Fibroblast of the aortic adventitia (primary cell): ENCODE results near the gene MAP3K5. TPM values are rescaled to one million over a fixed set of nuclear protein-coding genes. Genes with fewer than 3 reads are reported as not detected.

ENCODE experiments used
- DNase-seq: peaks from one replicate; pipeline ENCODE4 v3.0.0-alpha.2; 2010; ENCODE audit warnings: low read depth
- H3K4me3 ChIP-seq: 2 replicates; pipeline ENCODE4 v1.5.1; 2011; ENCODE audit warnings: low read depth, mild to moderate bottlenecking, control low read depth, low read length, moderate library complexity
- CTCF ChIP-seq: IDR thresholded peaks from 2 replicates; pipeline ENCODE4 v1.5.1; 2011; ENCODE audit warnings: mild to moderate bottlenecking, low read length, control low read depth, inconsistent platforms; ENCODE audit not compliant: insufficient read depth
- total RNA-seq: library from RNA; depleted of rRNA; stranded (reverse); fragments of >200 nt; gene quantifications from 2 replicates; pipeline ENCODE4 v1.2.3, GENCODE V29; 2012; ENCODE audit warnings: low replicate concordance

MAP3K5 gene
- total RNA-seq, 1 donor = 15.5 TPM

- DNase-seq = peak; percentile 10
- no peak overlapping the region for H3K4me3 ChIP-seq
- TF ChIP-seq CTCF = no peak
Measured at GRCh38 chr6:136750696-136751521, 41.4 kb downstream of the MAP3K5 start.

- no peak for TF ChIP-seq CTCF
- DNase-seq = no peak
Measured at GRCh38 chr6:136749359-136749997, 42.8 kb downstream of the MAP3K5 start.

GRCh38 chr6:136747507-136747906, 44.8 kb downstream of the MAP3K5 start:
- TF ChIP-seq CTCF = no peak
- DNase-seq = no peak
- H3K4me3 ChIP-seq = no peak overlapping the region

More at GRCh38 chr6:136749359-136749997, 42.8 kb downstream of the MAP3K5 start:
- no peak overlapping the region for H3K4me3 ChIP-seq

GRCh38 chr6:136745300-136745699, 47.0 kb downstream of the MAP3K5 start:
- no peak for TF ChIP-seq CTCF
- no peak for DNase-seq
- H3K4me3 ChIP-seq = no peak overlapping the region

GRCh38 chr6:136744889-136745288, 47.4 kb downstream of the MAP3K5 start:
- H3K4me3 ChIP-seq = no peak overlapping the region
- no peak for TF ChIP-seq CTCF
- no peak for DNase-seq

GRCh38 chr6:136742125-136742524, 50.2 kb downstream of the MAP3K5 start:
- no peak for TF ChIP-seq CTCF

More at GRCh38 chr6:136742125-136742524, 50.2 kb downstream of the MAP3K5 start:
- DNase-seq = no peak
- no peak overlapping the region for H3K4me3 ChIP-seq
